GM19351 (cell line): Measurements from ENCODE around the gene MRGPRF.

ENCODE experiments used
- ATAC-seq: cut with Tn5 transposase; IDR thresholded peaks from one replicate; pipeline ENCODE4 v1.9.1; 2021; ENCODE audit warnings: mild to moderate bottlenecking, moderate library complexity; ENCODE audit not compliant: unreplicated experiment

Gene MRGPRF, protein sequence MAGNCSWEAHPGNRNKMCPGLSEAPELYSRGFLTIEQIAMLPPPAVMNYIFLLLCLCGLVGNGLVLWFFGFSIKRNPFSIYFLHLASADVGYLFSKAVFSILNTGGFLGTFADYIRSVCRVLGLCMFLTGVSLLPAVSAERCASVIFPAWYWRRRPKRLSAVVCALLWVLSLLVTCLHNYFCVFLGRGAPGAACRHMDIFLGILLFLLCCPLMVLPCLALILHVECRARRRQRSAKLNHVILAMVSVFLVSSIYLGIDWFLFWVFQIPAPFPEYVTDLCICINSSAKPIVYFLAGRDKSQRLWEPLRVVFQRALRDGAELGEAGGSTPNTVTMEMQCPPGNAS

DNA sequence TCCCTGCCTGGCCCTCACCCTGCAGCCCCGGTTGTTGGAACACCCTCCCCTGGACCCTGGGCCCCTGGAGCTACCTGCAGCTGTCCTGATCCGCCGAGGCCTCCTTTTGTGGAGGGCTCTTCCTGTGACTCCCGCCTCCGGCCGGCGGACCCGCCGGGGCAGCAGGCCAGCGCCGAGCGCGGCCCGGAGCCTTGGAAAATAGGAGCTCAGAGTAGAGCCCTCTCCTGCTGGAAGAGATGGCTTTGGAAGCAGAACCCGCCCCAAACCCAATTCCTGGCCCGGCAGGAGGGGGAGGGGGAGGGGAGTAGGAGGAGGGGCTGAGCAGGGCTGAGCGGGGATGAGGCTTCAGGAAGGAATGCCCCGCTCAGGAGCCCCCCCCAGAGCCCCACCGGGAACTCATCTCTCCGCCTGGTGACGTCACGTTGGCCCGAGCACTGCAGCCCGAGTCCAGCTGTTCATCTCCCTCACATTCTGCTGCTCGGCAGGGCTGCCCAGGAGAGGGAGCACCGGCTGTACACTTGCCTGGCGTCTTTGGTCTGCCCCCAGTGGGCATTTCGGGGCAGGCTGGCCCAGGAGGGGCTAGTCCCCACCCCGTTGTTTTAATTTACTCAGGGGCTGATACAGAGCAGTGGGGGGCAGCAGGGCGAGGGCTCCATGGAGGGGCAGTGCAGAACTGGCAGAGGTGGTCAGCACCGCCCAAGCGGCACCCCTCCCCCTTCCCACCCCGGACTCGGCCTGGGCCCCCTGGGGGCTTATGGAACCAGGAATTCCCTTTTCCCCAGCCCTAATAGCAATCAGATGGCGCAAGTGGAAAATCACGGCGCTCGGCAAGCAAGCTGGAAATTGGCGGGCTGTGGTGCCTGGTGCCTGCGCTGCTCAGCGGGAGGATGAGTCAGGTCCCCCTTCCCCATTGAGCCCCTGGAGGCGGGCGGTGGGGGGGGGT is at the start of gene MRGPRF:
MRGPRF (minus strand) TSS at position 238 of the 943 bp plus-strand sequence. CDS start 3,345 bp downstream, outside the sequence.
- no peak for ATAC-seq

- no peak for ATAC-seq
Measured at GRCh38 chr11:69062169-69062855, 49.3 kb upstream of the MRGPRF start.

DNA sequence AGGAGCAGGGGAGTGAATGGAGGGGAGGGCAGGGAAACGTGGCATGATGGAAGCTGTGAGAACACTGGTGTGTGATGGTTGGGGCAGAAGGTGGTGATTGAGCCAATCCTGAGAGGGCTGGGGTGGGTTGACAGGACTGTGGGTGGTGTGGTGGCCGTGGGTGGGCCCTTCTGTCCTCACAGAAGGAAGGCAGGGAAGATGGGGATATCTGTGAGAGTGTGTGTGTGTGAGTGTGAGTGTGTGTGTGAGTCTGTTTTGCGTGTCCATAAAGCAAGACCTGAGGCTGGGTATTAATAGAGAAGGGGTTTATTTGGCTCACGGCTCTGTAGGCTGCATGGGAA is 48.6 kb upstream of the MRGPRF start:
- ATAC-seq: no peak

- ATAC-seq: no peak
Measured at GRCh38 chr11:69060806-69061712, 48.0 kb upstream of the MRGPRF start.

GRCh38 chr11:69059985-69060384 is 46.9 kb upstream of the MRGPRF start:
- no peak for ATAC-seq

- no peak for ATAC-seq
Measured at GRCh38 chr11:69059429-69059828, 46.4 kb upstream of the MRGPRF start.

- no peak for ATAC-seq
Measured at GRCh38 chr11:69058511-69059270, 45.6 kb upstream of the MRGPRF start.

GRCh38 chr11:69057801-69058200 is 44.8 kb upstream of the MRGPRF start:
- ATAC-seq: no peak

DNA sequence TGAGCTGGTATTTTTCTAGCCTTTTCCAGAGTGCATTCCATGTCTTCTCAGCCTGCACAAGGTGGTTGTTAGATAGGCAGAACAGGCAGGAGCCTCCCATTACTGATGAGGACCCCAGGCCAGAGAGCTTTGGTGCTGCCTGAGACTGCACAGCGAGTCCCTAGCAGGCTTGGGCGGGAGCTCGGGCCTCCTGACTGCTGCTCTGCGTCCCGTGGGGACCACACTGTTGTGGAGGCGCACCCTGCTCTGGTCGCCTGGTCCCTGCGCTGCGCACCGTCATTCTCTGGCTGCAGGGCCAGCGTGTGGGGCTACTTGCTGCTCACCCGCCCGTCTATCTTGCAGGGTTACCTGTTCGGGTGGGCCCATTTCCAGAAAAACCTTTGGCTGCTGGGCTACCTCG is 44.2 kb upstream of the MRGPRF start:
- no peak for ATAC-seq

GRCh38 chr11:69055598-69056516 is 42.8 kb upstream of the MRGPRF start:
- peak; percentile 79 for ATAC-seq

DNA sequence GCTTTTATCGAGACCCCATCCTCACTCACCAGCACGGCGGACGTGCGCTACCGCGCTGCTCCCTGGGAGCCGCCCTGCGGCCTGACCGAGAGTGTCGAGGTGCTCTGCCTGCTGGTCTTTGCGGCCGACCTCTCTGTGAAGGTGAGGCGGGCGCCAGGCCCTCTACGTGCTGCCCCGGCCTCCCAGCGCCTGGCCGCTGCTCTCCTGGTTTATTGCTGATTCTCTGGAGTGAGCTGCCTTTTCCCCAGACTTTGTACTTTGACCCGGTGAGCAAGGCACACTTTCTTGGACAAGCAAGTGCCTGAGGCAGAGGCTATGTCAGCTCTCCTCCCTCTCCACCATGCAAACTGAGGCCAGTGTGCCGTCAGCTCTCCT is 42.2 kb upstream of the MRGPRF start:
- ATAC-seq: no peak

- no peak for ATAC-seq
Measured at GRCh38 chr11:69054397-69055211, 41.6 kb upstream of the MRGPRF start.

GRCh38 chr11:69053546-69054396 is 40.7 kb upstream of the MRGPRF start:
- no peak for ATAC-seq

- ATAC-seq: no peak
Measured at GRCh38 chr11:69053169-69053477, 40.1 kb upstream of the MRGPRF start.

GRCh38 chr11:69052343-69053168 is 39.5 kb upstream of the MRGPRF start:
- no peak for ATAC-seq
